HepG2 (cell line): ENCODE data around the gene MEG3.

Source experiments
- ATF5 ChIP-seq: sonication (generic); formaldehyde crosslinking; IDR thresholded peaks from 2 replicates; pipeline ENCODE4 v1.4.0; 2020; ENCODE audit warnings: mild to moderate bottlenecking, low read depth, missing genetic modification reagents
- BATF2 ChIP-seq: sonication (generic); formaldehyde crosslinking; IDR thresholded peaks from 2 replicates; pipeline ENCODE4 v1.8.0; 2022; ENCODE audit warnings: mild to moderate bottlenecking, missing genetic modification reagents, moderate library complexity
- FLYWCH1 ChIP-seq: sonication (generic); formaldehyde crosslinking; IDR thresholded peaks from 2 replicates; pipeline ENCODE4 v1.8.1; 2023; ENCODE audit warnings: mild to moderate bottlenecking, missing genetic modification reagents
- FOXO4 ChIP-seq: sonication (generic); formaldehyde crosslinking; conservative IDR thresholded peaks from 2 replicates; pipeline ENCODE4 v1.8.1; 2023; ENCODE audit warnings: missing genetic modification reagents
- HNRNPLL ChIP-seq: fragments of 200-400 bp; formaldehyde crosslinking; IDR thresholded peaks from 2 replicates; pipeline ENCODE4 v1.6.1; 2017; ENCODE audit warnings: mild to moderate bottlenecking, low read depth, low read length; ENCODE audit not compliant: poor library complexity, severe bottlenecking
- JUND ChIP-seq: sonication (generic); formaldehyde crosslinking; IDR thresholded peaks from 2 replicates; pipeline ENCODE4 v1.8.0; 2022; ENCODE audit warnings: mild to moderate bottlenecking, missing genetic modification reagents
- POLR2AphosphoS5 ChIP-seq: IDR thresholded peaks from 2 replicates; pipeline ENCODE4 v1.6.1; 2012; ENCODE audit warnings: low read depth, low read length
- REXO4 ChIP-seq: sonication (generic); formaldehyde crosslinking; IDR thresholded peaks from 2 replicates; pipeline ENCODE4 v1.8.0; 2022; ENCODE audit warnings: missing genetic modification reagents, mild to moderate bottlenecking, borderline replicate concordance
- RFXAP ChIP-seq: sonication (generic); formaldehyde crosslinking; IDR thresholded peaks from 2 replicates; pipeline ENCODE4 v1.4.0; 2020; ENCODE audit warnings: missing genetic modification reagents, borderline replicate concordance
- YY1 ChIP-seq: IDR thresholded peaks from 2 replicates; pipeline ENCODE4 v1.6.1; 2011; ENCODE audit warnings: low read length, low read depth, moderate library complexity, mild to moderate bottlenecking; ENCODE audit not compliant: insufficient read depth, insufficient replicate concordance
- ZKSCAN1 ChIP-seq: fragments of 150-350 bp; IDR thresholded peaks from 2 replicates; pipeline ENCODE4 v1.6.1; 2014; ENCODE audit warnings: low read length
- ZNF30 ChIP-seq: sonication (generic); formaldehyde crosslinking; IDR thresholded peaks from 2 replicates; pipeline ENCODE4 v1.5.0; 2020; ENCODE audit warnings: mild to moderate bottlenecking, missing genetic modification reagents
- ZNF513 ChIP-seq: sonication (generic); formaldehyde crosslinking; conservative IDR thresholded peaks from 2 replicates; pipeline ENCODE4 v1.5.0; 2020; ENCODE audit warnings: missing genetic modification reagents

- no peak for TF ChIP-seq POLR2AphosphoS5
- no peak for TF ChIP-seq REXO4 (CRISPR knock-in tag)
- TF ChIP-seq FOXO4 = no peak
- TF ChIP-seq FLYWCH1 (CRISPR knock-in tag) = no peak
- no peak for TF ChIP-seq ZNF513 (CRISPR knock-in tag)
- no peak for TF ChIP-seq ZKSCAN1
- TF ChIP-seq YY1 = no peak
- TF ChIP-seq ATF5 (CRISPR knock-in tag) = no peak
- TF ChIP-seq ZNF30 = no peak
- no peak for TF ChIP-seq HNRNPLL
- no peak for TF ChIP-seq JUND
- TF ChIP-seq RFXAP (CRISPR knock-in tag) = no peak
- no peak for TF ChIP-seq BATF2
These were observed 46.2 kb upstream of the MEG3 start for GRCh38 chr14:100779691-100780080.
